ENCODE results near the gene SESTD1. TPM values are rescaled to one million over a fixed set of nuclear protein-coding genes. Genes with fewer than 3 reads are reported as not detected.
"Not testable (repeated sequence)": the region's sequence is repeated elsewhere in the genome, so short reads cannot be mapped to it uniquely, and the experiment has no call there.

The SESTD1 gene
- total RNA-seq, 2 experiments from 2014 or later: 9.4 to 9.6 TPM

- H3K27me3 Mint-ChIP-seq: no peaks in the 10 kb centered on the region
- intact Hi-C loops (cut with DNase I, micrococcal nuclease): loop anchor here in 1 of 2 experiments (5.0 kb wide), 1 partner anchor 203 kb away; no protein-coding TSS in a partner anchor
- DNase-seq: no peak
Observed at GRCh38 chr2:179235463-179236108, 29.0 kb downstream of the SESTD1 start.

GRCh38 chr2:179234658-179235240 is 29.9 kb downstream of the SESTD1 start:
- H3K27ac Mint-ChIP-seq: no peak overlapping the region
- CTCF ChIA-PET: no interaction called here
- H3K4me3 Mint-ChIP-seq: no peak overlapping the region
- DNase-seq: no peak
- H3K9me3 Mint-ChIP-seq (ENCODE audit: low read depth): no peaks in the 10 kb centered on the region
- POLR2A ChIA-PET: no interaction called here
- no peak for ATAC-seq
- H3K27me3 Mint-ChIP-seq: no peaks in the 10 kb centered on the region
- H3K4me1 Mint-ChIP-seq: peaks cover 22% of the 10 kb centered on the region
- intact Hi-C loops (cut with DNase I, micrococcal nuclease): loop anchor here in 1 of 2 experiments (5.0 kb wide), 1 partner anchor 202 kb away; no protein-coding TSS in a partner anchor
- H3K36me3 Mint-ChIP-seq (ENCODE audit: low read depth): no peaks in the 10 kb centered on the region

More at GRCh38 chr2:179235463-179236108, 29.0 kb downstream of the SESTD1 start:
- Mint-ChIP-seq H3K4me3 (no peak overlapping the region), H3K36me3 (ENCODE audit: low read depth) (no peaks in the 10 kb centered on the region), H3K27ac (no peak overlapping the region), H3K9me3 (ENCODE audit: low read depth) (no peaks in the 10 kb centered on the region), H3K4me1 (peaks cover 31% of the 10 kb centered on the region)
- ATAC-seq: no peak
- POLR2A ChIA-PET: no interaction called here
- CTCF ChIA-PET: no interaction called here

GRCh38 chr2:179233626-179234430 is 30.8 kb downstream of the SESTD1 start:
- no peaks in the 10 kb centered on the region for H3K27me3 Mint-ChIP-seq
- H3K36me3 Mint-ChIP-seq (ENCODE audit: low read depth): no peaks in the 10 kb centered on the region
- ChIA-PET POLR2A (no interaction called here), CTCF (no interaction called here)
- no peak overlapping the region for H3K4me3 Mint-ChIP-seq
- H3K4me1 Mint-ChIP-seq: peaks cover 15% of the 10 kb centered on the region
- no peak overlapping the region for H3K27ac Mint-ChIP-seq
- no peak for DNase-seq
- no peaks in the 10 kb centered on the region for H3K9me3 Mint-ChIP-seq (ENCODE audit: low read depth)
- intact Hi-C loops (cut with DNase I, micrococcal nuclease): no loop called here
- ATAC-seq: no peak

GRCh38 chr2:179233083-179233490 is 31.5 kb downstream of the SESTD1 start:
- H3K4me1 Mint-ChIP-seq: peaks cover 9% of the 10 kb centered on the region
- no peaks in the 10 kb centered on the region for H3K36me3 Mint-ChIP-seq (ENCODE audit: low read depth)
- DNase-seq (no peak), ATAC-seq (no peak)
- intact Hi-C loops (cut with DNase I, micrococcal nuclease): no loop called here
- H3K27ac Mint-ChIP-seq: no peak overlapping the region
- no peak overlapping the region for H3K4me3 Mint-ChIP-seq
- CTCF ChIA-PET: interaction anchor here (0.9 kb wide), 1 partner anchor 14 kb away, joined by 3 read pairs; no protein-coding TSS in a partner anchor
- no peaks in the 10 kb centered on the region for H3K9me3 Mint-ChIP-seq (ENCODE audit: low read depth)
- POLR2A ChIA-PET: no interaction called here
- H3K27me3 Mint-ChIP-seq: no peaks in the 10 kb centered on the region

- intact Hi-C loops (cut with DNase I, micrococcal nuclease): no loop called here
- Mint-ChIP-seq H3K36me3 (ENCODE audit: low read depth) (no peaks in the 10 kb centered on the region), H3K27me3 (no peaks in the 10 kb centered on the region), H3K4me3 (no peak overlapping the region), H3K9me3 (ENCODE audit: low read depth) (no peaks in the 10 kb centered on the region), H3K4me1 (no peaks in the 10 kb centered on the region), H3K27ac (no peak overlapping the region)
- ATAC-seq (no peak), DNase-seq (no peak)
- ChIA-PET CTCF (interaction anchor here (1.0 to 1.1 kb wide), 2 partner anchors 12 to 22 kb away, joined by 3 read pairs; no protein-coding TSS in a partner anchor), POLR2A (no interaction called here)
Observed at GRCh38 chr2:179226961-179227259, 37.7 kb downstream of the SESTD1 start.

GRCh38 chr2:179226203-179226960 is 38.2 kb downstream of the SESTD1 start:
- Mint-ChIP-seq H3K27ac (no peak overlapping the region), H3K4me3 (no peak overlapping the region)

GRCh38 chr2:179224361-179224760 is 40.3 kb downstream of the SESTD1 start:
- Mint-ChIP-seq H3K4me1 (no peaks in the 10 kb centered on the region), H3K36me3 (ENCODE audit: low read depth) (no peaks in the 10 kb centered on the region), H3K9me3 (ENCODE audit: low read depth) (no peaks in the 10 kb centered on the region), H3K27me3 (no peaks in the 10 kb centered on the region), H3K4me3 (no peak overlapping the region), H3K27ac (no peak overlapping the region)
- ATAC-seq (no peak), DNase-seq (no peak)
- ChIA-PET CTCF (no interaction called here), POLR2A (interaction anchor here (0.6 kb wide), 1 partner anchor 117 kb away, joined by 10 read pairs; no protein-coding TSS in a partner anchor)
- intact Hi-C loops (cut with DNase I, micrococcal nuclease): no loop called here

More at GRCh38 chr2:179226203-179226960, 38.2 kb downstream of the SESTD1 start:
- no peak for ATAC-seq
- H3K9me3 Mint-ChIP-seq (ENCODE audit: low read depth): no peaks in the 10 kb centered on the region
- no peaks in the 10 kb centered on the region for H3K27me3 Mint-ChIP-seq
- H3K36me3 Mint-ChIP-seq (ENCODE audit: low read depth): no peaks in the 10 kb centered on the region
- H3K4me1 Mint-ChIP-seq: no peaks in the 10 kb centered on the region
- ChIA-PET POLR2A (no interaction called here), CTCF (no interaction called here)
- DNase-seq: no peak
- intact Hi-C loops (cut with DNase I, micrococcal nuclease): no loop called here

GRCh38 chr2:179222076-179222475 is 42.6 kb downstream of the SESTD1 start:
- POLR2A ChIA-PET: no interaction called here
- Mint-ChIP-seq H3K4me3 (no peak overlapping the region), H3K36me3 (ENCODE audit: low read depth) (no peaks in the 10 kb centered on the region), H3K4me1 (no peaks in the 10 kb centered on the region), H3K9me3 (ENCODE audit: low read depth) (no peaks in the 10 kb centered on the region), H3K27ac (no peak overlapping the region), H3K27me3 (no peaks in the 10 kb centered on the region)
- ATAC-seq (no peak), DNase-seq (no peak)
- CTCF ChIA-PET: no interaction called here
- intact Hi-C loops (cut with DNase I, micrococcal nuclease): no loop called here

GRCh38 chr2:179218848-179219594 is 45.6 kb downstream of the SESTD1 start:
- ChIA-PET CTCF (interaction anchor here (0.6 to 1.6 kb wide), 11 partner anchors 9 to 221 kb away, joined by 3 to 6 read pairs (median 3); no protein-coding TSS in a partner anchor), POLR2A (interaction anchor here (0.6 kb wide), 1 partner anchor 15 kb away, joined by 3 read pairs; no protein-coding TSS in a partner anchor)
- ATAC-seq: peak; percentile 69
- Mint-ChIP-seq H3K4me1 (no peaks in the 10 kb centered on the region), H3K9me3 (ENCODE audit: low read depth) (no peaks in the 10 kb centered on the region), H3K27ac (no peak overlapping the region), H3K36me3 (ENCODE audit: low read depth) (no peaks in the 10 kb centered on the region), H3K4me3 (no peak overlapping the region), H3K27me3 (no peaks in the 10 kb centered on the region)
- DNase-seq: peak; percentile 72
- intact Hi-C loops (cut with DNase I, micrococcal nuclease): loop anchor here (1.0 to 2.0 kb wide), 6 partner anchors 121 to 532 kb away; no protein-coding TSS in a partner anchor

- CTCF ChIA-PET: interaction anchor here (0.5 kb wide), 1 partner anchor 492 kb away, joined by 3 read pairs; no protein-coding TSS in a partner anchor
- ATAC-seq; H3K4me1 Mint-ChIP-seq; H3K27me3 Mint-ChIP-seq; H3K9me3 Mint-ChIP-seq (ENCODE audit: low read depth); DNase-seq; intact Hi-C loops (cut with DNase I, micrococcal nuclease); POLR2A ChIA-PET; H3K27ac Mint-ChIP-seq; H3K36me3 Mint-ChIP-seq (ENCODE audit: low read depth); H3K4me3 Mint-ChIP-seq: not testable (repeated sequence)
Observed at GRCh38 chr2:179214671-179215070, 50.0 kb downstream of the SESTD1 start.

GRCh38 chr2:179211355-179211754 is 53.3 kb downstream of the SESTD1 start:
- peaks cover 6% of the 10 kb centered on the region for H3K36me3 Mint-ChIP-seq (ENCODE audit: low read depth)
- ATAC-seq (no peak), DNase-seq (no peak)
- CTCF ChIA-PET: no interaction called here
- POLR2A ChIA-PET: no interaction called here
- no peaks in the 10 kb centered on the region for H3K4me1 Mint-ChIP-seq
- no peaks in the 10 kb centered on the region for H3K27me3 Mint-ChIP-seq
- no peak overlapping the region for H3K27ac Mint-ChIP-seq
- peaks cover 5% of the 10 kb centered on the region for H3K9me3 Mint-ChIP-seq (ENCODE audit: low read depth)
- intact Hi-C loops (cut with DNase I, micrococcal nuclease): no loop called here
- no peak overlapping the region for H3K4me3 Mint-ChIP-seq
